Midbrain (tissue), 1 donor: Measurements from ENCODE around the gene LITAFD.
"Not testable (repeated sequence)": the region's sequence is repeated elsewhere in the genome, so short reads cannot be mapped to it uniquely, and the experiment has no call there.

Source experiments
- DNase-seq: peaks from one replicate; lab custom pipeline; 2025; lab: John Stamatoyannopoulos, UW

Gene LITAFD

DNA sequence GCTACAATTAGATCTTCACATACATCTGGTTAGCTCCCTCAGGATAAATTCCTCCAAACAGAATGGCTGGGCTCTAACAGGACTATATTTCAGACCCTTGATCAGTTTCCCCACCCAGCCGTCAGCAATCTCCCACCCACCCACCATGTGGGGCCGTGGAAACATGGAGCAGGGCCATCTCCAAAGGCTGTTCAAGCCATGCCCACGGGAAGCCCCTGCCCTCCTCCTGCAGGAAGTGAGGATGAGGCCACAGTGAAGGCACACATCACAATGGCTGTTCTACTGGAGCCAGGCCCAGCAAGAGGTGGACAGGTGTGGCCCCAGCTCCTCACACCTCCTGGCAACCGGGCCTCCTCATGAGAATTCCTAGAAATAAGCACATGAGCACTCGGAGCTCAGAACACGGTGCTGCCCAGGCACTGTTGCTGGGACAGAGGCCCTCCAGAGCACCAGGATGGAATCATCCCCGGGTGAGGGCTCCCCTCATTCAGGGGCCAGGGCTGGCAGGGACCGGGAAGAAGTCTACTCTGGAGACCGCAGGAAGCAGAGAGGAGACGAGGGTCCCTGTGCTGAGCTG is at the start of gene LITAFD:
LITAFD (plus strand) TSS at position 311 of the 577 bp plus-strand sequence. CDS start 2,005 bp downstream, outside the sequence.
- no peak for DNase-seq

DNA sequence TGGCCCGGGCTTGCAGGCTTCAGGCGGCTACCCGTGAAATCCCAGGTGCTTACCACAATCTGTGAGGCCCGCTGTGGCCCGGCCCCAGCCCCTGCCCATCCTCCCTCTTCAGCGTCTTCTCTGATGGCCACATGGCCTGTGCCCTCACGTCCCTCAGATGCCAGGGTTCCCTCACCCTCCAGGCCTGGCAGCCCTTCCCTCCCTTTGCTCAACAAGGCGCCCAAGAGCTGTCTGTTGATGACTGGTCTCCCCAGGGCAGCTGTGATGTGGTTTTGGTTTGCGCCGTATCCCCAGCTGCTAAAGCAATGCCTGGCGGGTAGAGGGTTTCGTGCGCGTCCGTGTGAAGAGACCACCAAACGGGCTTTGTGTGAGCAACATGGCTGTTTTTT is 49.4 kb upstream of the LITAFD start:
- DNase-seq = no peak

DNA sequence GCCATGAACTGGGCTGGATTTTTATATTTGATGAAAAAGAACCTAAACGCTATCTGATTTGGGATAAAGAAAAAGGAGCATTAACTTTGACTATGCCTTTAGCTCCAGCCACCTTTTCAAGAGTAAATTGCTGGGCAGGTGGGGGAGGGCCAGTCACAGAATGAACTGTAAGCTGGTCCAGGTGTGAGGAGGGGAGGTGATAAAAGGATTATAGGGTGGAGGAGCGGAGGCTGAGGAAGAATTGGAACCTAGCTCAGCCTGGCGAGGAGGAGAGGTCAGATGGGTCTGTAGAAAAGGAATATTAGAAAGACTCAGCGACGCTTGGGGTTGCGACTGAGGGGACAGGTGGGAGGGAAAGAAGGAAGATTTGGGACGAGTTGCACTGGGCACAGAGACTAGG is 45.4 kb upstream of the LITAFD start:
- not testable (repeated sequence) for DNase-seq

DNA sequence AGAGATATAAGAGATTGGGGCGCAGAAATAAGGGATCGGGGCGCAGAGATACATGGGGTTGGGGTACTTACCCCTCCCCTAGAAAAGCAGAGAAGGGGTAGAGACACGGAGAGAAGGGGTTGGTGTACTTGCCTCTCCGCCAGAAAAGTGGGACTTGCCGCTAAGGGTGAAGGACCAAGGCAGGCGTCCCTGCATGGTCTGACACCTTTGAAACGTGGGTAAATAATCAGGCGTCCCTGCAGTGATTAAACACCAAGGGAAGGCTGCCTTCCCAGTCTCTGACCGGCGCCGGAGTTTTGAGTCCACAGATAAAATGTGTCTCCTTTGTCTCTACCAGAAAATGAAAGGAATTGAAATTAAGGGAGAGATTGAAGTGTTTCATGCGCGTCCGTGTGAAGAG is 44.6 kb upstream of the LITAFD start:
- DNase-seq = not testable (repeated sequence)

DNA sequence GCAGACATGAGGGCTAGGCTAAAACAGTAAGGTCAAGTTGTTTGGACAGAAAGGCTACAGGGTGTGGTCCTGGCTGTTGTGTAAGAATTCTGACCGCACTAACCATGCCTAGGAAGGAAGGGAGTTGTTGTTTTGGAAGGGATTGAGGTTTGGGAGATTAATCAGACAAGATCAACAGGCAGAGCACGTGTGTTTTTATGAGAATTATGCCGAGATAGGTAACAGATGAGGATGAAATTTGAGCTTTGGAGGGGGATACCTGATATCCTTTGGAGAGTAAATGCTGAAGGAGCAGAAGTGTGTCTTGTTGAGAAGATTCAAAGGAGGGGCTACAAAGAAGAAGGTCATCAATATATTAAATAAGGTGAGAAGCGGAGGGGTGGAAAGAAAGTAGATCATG is 40.1 kb upstream of the LITAFD start:
- not testable (repeated sequence) for DNase-seq

DNA sequence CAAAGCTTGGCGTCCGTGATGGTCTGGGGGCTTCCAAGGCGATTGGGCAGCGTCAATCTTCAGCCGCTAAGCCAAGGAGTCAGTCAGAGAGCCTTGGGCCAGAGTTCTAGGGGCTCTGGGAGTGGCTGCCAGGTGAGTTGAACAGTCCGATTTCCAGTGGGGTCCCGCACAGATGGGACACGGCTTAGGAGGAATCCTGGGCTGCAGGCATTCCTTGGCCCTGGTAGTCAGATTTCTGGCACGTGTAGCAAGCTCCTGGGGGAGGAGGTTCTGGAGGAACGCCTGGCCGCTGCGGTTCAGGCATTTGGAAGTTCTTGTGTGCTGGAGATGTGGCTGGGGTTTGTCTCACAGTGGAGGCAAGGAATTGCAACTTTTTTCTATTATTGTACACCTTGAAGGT is 38.9 kb upstream of the LITAFD start:
- DNase-seq = not testable (repeated sequence)

DNA sequence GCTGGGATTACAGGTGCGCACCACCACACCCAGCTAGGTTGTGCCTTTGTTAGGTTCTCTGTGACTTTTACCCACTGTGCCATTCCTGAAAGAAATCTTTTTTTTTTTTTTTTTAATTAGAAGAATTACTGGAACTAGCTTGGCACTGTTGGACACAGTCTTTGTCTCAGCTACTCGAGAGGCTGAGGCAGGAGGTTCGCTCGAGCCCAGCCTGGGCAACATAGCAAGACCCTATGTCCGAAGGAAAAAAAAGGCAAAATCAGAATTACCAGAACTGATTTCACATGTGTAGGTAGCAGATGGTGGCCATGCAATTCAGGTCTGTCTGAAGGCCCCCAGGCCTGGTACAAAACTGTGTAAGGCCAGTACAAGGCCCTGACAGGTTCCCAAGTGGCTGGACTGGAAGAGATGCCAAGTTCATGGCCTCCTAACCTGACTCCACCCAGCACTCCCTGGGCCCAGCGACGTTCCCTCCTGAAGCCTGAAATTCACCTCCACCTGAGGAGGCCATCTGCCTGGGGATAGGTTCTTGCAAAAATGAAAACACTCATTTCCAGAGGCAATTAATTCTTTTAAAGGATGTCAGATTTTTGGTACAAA is 36.4 kb upstream of the LITAFD start:
- DNase-seq = no peak

DNA sequence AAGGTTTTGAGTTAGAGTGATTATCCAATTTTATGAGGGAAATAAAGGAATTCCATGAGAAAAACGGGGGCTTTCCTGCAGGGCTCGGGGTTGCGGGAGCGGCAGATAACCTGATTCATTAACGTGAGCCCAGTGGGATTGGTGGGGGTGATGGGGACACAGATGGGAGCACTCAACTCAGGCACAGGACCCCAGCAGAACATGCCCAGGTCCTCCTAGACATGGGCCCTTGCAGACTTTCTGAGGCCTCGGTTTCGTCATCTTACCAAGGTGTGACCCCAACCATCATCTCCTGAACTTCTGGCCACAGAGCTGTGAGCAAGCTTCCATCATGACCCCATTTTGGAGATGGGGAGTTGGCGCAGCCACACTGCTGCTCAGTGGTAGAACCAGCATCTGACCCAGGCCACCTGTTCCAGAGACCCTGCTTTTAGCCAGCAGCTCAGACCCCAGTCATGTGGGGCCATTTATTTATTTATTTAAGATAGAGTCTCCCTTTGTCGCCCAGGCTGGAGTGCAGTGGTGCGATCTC is 35.7 kb upstream of the LITAFD start:
- no peak for DNase-seq

DNA sequence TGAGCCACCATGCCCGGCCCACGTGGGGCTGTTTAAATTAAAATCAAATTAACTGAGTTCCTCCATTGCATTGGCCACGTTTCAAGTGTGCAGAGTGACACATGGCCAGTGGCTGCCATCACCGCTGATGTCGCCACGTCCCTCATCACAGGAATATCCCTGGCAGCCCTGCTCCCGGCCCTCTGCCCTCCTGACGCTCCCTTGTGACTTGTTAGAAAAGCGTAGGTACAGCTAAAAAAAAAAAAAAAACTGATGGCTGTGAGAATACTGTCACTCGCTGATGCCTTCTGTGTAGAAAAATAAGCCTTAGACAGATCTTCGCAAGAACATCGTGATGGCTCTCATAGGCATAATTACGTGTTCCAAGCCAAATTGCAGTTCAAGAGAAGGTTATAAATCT is 35.0 kb upstream of the LITAFD start:
- DNase-seq = no peak

DNA sequence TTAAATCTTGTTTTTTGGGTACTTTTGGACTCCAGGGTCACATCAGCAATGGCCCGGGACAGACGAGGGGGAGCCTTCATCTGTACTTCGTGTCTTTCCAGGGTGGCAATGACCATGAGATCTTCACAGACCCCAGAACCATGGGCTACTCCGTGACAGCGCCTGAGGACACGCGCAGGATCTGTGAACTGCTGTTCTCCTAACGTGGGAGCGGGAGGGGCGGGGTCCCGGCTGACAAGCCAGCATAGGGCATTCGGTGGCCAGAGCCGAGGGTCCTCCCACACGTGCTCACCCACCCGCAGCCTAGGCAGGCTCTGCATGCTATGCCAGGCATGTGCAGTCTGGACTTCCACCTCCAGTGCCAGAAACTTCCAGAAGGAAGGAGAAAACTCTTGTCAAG is 34.5 kb upstream of the LITAFD start:
- DNase-seq = no peak

DNA sequence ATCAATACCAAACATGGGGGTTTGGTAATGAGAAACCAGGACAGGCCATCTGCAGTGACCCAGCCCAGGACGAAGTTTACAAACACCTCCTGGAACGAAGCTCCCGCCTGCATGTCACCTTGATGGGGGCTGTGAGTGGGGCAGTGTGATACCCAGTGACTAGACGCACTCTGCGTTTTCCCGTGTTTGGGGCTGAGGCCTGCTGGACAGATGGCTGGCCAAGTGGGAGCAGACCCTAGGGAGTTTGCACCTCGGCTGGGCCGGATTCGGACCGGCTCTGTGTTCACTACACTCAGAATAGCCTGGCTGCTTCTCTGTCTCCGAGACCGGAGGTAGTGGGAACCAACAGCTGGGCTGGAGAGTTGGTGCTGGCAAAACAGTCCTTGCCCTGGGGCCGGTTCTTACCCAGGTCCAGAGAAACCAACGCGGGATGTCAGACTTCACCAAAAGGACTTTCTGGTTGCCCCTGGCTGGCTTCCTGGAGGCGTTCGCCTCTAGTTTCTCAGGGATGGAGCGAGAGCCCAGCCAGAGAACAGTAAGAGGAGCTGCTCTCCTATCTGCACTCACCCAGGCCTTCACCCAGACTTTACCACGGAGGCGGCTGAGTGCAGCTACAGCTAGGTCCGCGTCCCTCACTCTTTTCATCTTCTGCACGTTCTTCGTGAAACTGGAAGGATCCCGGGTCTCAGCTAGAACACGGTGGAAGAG is 33.8 kb upstream of the LITAFD start:
- DNase-seq = no peak

DNA sequence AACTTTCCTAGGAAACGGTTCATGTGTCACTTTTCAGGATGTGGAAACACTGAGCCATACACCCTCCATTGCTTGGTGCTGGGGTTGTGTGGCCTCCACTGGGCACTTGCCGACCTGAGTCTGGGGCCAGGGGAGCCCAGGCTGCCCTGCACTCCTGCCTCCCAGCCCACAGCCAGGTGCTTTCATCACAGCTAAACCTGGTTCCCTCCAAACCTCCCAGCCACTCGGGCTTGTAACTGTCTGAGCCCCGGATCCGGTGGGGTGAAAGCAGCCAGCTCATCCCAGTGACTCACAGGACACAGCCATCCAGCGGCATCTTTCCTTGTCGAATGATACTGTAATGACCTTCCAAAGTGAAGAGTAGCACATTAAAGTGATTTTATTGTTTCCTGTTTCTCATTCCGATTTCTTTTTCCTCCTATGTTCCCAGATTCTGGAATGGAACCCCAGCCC is 33.2 kb upstream of the LITAFD start:
- no peak for DNase-seq

DNA sequence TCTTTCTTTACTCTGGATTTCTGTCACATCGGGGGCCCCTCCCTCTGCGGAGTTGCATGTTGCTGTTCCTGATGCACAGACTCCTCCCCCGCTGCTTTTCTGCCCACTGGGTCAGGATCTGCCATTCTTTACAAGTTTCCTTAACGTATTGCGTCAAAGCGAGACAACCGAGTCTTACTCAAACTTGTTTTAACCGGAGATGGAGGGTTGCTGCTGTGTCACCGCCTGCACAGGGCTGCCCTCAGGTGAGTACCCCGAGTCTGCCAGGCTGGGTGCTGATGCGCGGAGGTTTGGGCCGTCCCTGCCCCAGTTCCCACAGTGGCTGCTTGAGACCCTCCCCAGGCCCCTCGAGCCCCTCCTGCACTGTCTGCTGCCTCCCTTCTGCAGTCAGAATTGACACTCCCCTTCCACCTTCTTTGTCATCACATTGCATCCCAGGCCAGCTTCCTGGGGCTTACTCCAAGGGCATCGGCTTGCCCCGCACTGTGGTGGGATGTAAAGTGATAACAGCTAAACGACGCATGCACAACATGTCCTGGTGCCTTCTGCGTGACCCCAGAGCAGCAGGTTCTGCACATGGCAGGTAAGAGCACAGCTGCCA is 32.6 kb upstream of the LITAFD start:
- DNase-seq = no peak

DNA sequence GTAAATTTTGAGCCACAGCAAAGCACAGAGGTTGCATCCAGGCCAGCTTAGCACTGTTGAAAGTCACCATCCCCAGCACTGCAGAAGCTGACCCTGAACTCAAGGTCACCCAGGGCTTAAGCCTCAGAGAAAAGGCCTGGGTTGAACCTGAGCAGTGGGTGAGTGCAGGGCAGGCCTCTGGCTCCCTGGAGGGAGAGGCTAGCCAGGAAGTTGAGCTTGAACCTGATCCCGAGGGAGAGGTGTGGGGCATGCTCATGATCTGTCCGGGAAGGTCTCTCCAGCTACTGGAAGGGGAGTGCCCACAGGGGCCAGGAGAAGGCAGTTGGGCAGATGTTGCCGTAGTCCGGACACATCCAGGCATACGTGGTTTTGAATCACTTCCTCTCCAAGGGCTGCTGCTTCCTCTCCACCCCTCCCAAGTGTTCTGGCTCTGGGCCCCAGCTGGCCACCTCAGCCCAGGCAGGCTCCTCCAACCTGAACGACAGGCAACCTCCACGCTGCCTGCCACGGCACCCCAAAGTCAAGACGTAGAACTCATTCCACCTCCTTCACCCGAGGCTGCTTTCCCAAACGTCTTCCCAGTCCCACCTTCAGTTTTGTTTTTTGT is 31.8 kb upstream of the LITAFD start:
- no peak for DNase-seq

DNA sequence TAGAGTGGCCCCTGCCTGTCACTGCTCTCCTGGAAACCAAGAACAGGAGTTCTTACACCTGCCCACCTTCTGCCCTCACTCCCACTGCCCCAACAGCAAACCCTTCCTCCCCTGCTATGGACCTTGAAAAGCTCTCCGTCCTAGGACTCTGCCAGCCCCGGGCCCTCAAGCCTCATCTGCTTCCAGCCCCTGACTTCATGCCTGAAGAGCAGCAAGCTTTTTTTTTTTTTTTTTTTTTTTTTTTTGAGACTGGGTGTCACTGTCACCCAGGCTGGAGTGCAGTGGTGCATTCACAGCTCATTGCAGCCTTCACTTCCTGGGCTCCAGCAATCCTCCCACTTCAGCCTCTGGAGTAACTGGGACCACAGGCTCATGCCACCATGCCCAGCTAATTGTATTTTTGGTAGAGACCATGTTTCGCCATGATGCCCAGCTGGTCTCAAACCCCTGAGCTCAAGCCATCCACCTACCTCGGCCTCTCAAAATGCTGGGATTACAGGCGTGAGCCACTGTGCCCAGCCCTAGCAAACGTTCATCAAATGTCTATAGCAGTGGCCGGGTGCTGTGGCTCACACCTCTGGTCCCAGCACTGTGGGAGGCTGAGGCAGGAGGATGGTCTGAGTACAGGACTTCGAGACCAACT is 30.3 kb upstream of the LITAFD start:
- no peak for DNase-seq

DNA sequence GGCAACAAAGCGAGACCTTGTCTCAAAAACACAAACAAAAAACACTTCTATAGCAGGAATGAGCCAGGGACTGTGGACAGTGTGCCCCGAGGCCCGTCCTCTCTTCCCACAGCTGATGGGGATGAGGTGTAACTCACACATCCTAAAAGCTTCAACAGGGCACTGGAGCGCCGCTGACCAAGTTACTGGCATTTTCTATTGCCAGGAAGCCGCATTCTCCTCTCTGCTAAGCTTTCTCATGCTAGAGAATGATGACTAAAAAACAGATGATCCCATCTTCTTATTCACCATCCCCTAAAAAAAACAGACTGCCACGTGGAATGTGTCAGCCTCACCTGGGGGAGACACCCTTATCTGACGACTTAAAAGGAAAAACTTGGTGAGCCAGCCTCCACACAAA is 29.6 kb upstream of the LITAFD start:
- DNase-seq = no peak

DNA sequence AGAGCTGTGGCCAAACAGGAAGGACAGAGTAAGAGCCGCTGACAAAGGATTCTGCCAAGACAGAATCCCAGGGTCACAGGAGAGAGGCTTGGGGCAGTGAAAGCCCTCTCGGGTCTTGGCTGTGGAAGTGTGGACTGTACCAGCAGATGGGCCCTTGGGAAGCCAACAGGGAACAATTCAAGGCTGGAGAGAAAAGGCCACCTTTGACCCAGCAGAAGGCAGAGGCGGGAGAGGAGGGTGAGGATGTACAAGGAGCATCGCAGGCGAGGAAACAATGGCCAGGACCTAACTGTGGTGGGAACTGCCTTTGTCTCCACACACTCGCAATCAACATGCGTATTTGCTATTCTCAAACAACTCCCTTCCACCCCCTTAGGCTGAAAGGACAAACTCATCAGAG is 29.0 kb upstream of the LITAFD start:
- DNase-seq = no peak

DNA sequence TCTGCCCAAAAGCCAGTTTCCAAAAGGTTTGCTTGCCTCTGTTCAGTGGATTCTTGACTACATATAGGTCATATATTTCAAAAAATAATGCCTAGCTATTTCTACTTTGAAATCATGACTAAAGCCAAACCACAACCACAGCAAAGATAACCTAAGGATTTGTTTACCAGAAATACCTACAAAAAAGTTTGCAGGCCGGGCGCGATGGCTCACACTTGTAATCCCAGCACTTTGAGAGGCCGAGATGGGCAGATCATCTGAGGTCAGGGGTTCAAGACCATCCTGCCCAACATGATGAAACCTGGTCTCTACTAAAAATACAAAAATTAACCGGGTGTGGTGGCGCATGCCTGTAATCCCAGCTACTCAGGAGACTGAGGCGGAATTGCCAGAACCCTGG is 28.5 kb upstream of the LITAFD start:
- no peak for DNase-seq

DNA sequence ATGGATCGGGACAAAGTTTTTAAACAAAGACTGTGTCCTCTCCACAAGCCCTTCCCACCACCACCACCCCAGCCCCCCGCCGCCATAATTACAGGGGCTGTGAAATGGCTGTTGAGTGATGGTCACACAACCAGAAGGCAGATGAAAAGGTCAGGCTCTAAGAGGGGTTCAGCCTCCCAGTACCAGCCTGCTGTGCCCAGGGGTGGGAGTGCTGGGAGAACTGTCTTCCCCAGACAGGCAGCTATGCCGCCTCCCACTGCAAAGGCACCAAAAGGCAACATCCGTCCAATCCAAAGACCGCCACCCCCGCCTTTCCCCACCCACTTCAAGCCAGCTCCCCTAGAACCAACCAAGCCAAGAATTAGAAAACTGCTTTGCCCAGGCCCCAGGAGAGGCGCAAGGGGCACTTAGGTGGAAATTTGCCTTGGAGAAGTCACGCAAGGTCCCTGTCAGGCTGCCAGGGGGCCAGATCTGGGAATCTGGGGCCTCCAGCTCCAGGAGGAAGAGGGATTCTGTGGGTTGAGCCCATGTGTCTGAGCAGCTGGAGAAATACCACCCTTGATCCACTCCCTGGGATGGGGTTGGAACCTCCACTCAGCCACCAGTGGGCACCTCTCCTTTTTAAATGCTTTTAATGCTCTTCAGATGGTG is 27.7 kb upstream of the LITAFD start:
- DNase-seq = no peak

DNA sequence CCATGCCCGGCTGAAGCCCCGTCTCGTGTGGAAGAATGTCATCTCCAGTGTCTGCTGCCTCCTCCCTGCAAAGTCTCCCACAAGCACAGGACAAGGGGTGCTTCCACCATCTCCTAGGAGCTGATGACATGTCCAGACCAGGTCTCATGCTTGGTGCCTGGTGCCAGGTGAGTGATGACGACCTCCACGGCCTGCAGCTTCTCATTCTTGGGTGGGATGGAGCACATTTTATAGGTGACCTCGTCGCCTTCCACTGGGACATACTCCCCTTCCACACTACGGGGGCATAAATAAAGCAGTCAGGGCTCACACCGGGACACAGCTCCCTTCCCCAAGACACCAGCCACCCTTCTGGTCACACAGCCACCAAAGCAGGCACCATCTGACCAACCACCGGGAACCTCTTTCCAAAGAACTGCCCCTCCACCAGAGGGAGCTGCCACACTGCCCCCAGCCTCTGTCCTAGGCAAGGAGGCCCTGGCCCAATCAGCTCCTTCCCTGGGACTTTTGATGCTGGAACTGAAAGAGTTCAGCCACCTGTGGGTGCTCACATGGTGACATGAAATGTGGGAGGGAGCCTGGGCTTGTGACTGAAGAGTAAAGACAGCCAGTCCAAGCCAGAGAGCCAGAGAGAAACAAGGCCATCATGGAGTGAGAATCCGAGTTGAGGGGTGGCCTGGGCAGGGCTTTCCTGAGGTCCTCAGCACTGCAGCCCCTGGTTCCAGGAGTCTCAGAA is 26.9 kb upstream of the LITAFD start:
- no peak for DNase-seq

DNA sequence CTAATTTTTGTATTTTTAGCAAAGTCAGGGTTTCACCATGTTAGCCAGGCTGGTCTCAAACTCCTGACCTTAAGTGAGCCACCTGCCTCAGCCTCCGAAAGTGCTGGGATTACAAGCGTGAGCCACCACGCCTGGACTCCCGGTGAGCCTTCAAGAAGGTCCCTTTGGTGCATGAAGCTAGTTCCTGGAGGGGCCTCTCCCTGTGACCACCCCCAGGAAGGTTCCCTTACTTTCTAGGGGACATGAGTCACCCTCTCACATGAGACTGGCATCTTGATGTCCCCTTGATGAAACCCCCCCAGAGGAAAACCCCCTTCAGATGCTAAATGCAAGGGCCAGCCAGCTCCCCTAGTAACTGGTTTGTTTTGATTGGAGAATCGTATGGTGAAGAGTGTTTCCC is 26.2 kb upstream of the LITAFD start:
- DNase-seq = no peak
